Panc1 (cell line): Measurements from ENCODE around the gene LILRB2. TPM values are rescaled to one million over a fixed set of nuclear protein-coding genes. Genes with fewer than 3 reads are reported as not detected.
"Not testable (repeated sequence)": the region's sequence is repeated elsewhere in the genome, so short reads cannot be mapped to it uniquely, and the experiment has no call there.

ENCODE experiments used
- ATAC-seq: fragments of 200-7000 bp; cut with Tn5 transposase; 2 replicates; pipeline ENCODE4 v1.9.1; 2020; ENCODE audit warnings: mild to moderate bottlenecking, moderate library complexity
- BruUV-seq: library from RNA; stranded (reverse); fragments of 400-500 nt; replicated peaks from 2 replicates; lab custom pipeline; 2021; lab: Mats Ljungman, UMichigan
- CTCF ChIA-PET: fragments of 300-600 bp; sonication (Branson Sonifier 250); formaldehyde crosslinking; loops from one replicate; lab custom pipeline; 2022; ENCODE audit warnings: antibody characterized with exemption; lab: Charles Lee
- POLR2A ChIA-PET: fragments of 300-600 bp; sonication (Branson Sonifier 250); formaldehyde crosslinking; loops from one replicate; lab custom pipeline; 2022; ENCODE audit warnings: antibody characterized with exemption; lab: Charles Lee
- DNase-seq: peaks from one replicate; pipeline ENCODE4 v3.0.0-alpha.2; 2010; ENCODE audit warnings: low read depth, low spot score
- H3K27ac ChIP-seq: 2 replicates; pipeline ENCODE4 v1.5.1; 2011; ENCODE audit warnings: mild to moderate bottlenecking, low read length, inconsistent platforms
- H3K27me3 ChIP-seq: fragments of 200-500 bp; sonication (Bioruptor generic); 2 replicates; pipeline ENCODE4 v1.6.0; 2014; ENCODE audit warnings: low read length, inconsistent platforms; ENCODE audit not compliant: control insufficient read depth, insufficient read depth
- H3K36me3 ChIP-seq: fragments of 200-500 bp; sonication (Bioruptor generic); 2 replicates; pipeline ENCODE4 v1.5.1; 2014; ENCODE audit warnings: inconsistent platforms, mild to moderate bottlenecking, low read length, moderate library complexity; ENCODE audit not compliant: control insufficient read depth, insufficient read depth
- H3K4me1 ChIP-seq: 2 replicates; pipeline ENCODE4 v1.5.1; 2011; ENCODE audit warnings: inconsistent platforms, mild to moderate bottlenecking, low read length, moderate library complexity; ENCODE audit not compliant: control insufficient read depth, insufficient read depth
- H3K4me3 ChIP-seq, 2 experiments: 2 replicates each; pipeline ENCODE4 v1.5.1; 2011 to 2012; ENCODE audit warnings: low read depth in 2 of 2, low read length in 2 of 2, mild to moderate bottlenecking in 2 of 2, inconsistent platforms in 1 of 2, moderate library complexity in 1 of 2
- H3K9me3 ChIP-seq: fragments of 200-500 bp; sonication (Bioruptor generic); 2 replicates; pipeline ENCODE4 v1.5.1; 2014; ENCODE audit warnings: low read depth, mild to moderate bottlenecking, inconsistent platforms, low read length, moderate library complexity; ENCODE audit not compliant: control insufficient read depth, insufficient read depth
- CTCF ChIP-seq: fragments of 450-650 bp; IDR thresholded peaks from 2 replicates; pipeline ENCODE4 v1.5.1; 2017; ENCODE audit warnings: mild to moderate bottlenecking
- POLR2AphosphoS5 ChIP-seq: IDR thresholded peaks from 2 replicates; pipeline ENCODE4 v1.6.1; 2012; ENCODE audit warnings: mild to moderate bottlenecking, low read depth, low read length, moderate library complexity
- SIN3A ChIP-seq: IDR thresholded peaks from 2 replicates; pipeline ENCODE4 v1.6.1; 2012; ENCODE audit warnings: low read depth, mild to moderate bottlenecking, low read length, moderate library complexity, borderline replicate concordance; ENCODE audit not compliant: insufficient read depth
- TCF7L2 ChIP-seq: IDR thresholded peaks from 2 replicates; pipeline ENCODE4 v1.6.1; 2011; ENCODE audit warnings: mild to moderate bottlenecking, low read depth, low read length, inconsistent platforms
- in situ Hi-C: cut with HindIII; loops from 2 replicates; pipeline ENCODE4 v1.10.0; 2016; ENCODE audit warnings: low sequenced_read_pairs, low pct_unique_long_range_greater_than_20kb
- intact Hi-C: fragments of 100-400 bp; cut with micrococcal nuclease; formaldehyde crosslinking; loops from one replicate; pipeline ENCODE4 v1.10.0; 2022; ENCODE audit not compliant: unreplicated experiment
- microRNA-seq: library from miRNA; unstranded; fragments of <30 nt; microRNA quantifications from one replicate; pipeline ENCODE4 v1.1.0, GENCODE V29; 2020; ENCODE audit not compliant: unreplicated experiment
- total RNA-seq: library from RNA; stranded (reverse); gene quantifications from one replicate; pipeline ENCODE4 v1.2.1, GENCODE V29; 2021; ENCODE audit not compliant: unreplicated experiment
- TF ChIP-seq, protein P1 (sequence below), 2 experiments: IDR thresholded peaks; 2 replicates each; pipeline ENCODE4 v1.6.1; 2011 to 2012; ENCODE audit warnings: low read depth in 2 of 2, control low read depth in 1 of 2, low read length in 1 of 2, mild to moderate bottlenecking in 1 of 2, moderate library complexity in 1 of 2; ENCODE audit not compliant: insufficient read depth in 1 of 2

Gene LILRB2
- total RNA-seq, 1 experiment from 2014 or later: not detected

DNA sequence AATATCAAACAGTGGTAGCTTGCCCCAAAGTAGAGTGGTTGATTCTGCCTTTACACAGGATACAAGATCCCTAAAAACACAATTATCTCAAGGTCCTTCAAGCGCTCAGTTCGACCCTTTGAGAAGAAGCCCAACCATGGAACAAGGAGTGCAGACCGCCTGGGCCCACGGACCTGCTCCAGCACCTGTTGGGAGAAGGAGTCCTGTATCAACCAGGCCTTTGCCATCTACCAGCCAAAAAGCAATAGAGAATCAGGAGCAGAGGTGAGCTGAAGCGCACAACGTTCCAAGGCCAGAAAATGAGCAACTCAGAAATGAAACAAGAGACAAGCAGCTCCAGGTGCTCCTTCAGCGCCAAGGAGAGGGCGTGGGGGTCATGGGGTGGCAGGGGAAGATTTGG is 51.8 kb downstream of the LILRB2 start:
- Histone ChIP-seq H3K4me3 (no peak overlapping the region), H3K27ac (no peak overlapping the region), H3K36me3 (no peaks in the 10 kb centered on the region), H3K9me3 (no peaks in the 10 kb centered on the region), H3K4me1 (peaks cover 4% of the 10 kb centered on the region; the same call in 1 of the 2 replicates), H3K27me3 (no peaks in the 10 kb centered on the region)
- intact Hi-C loops (no loop called here), in situ Hi-C loops (no loop called here)
- no peak for DNase-seq
- TF ChIP-seq POLR2AphosphoS5 (no peak), CTCF (no peak), TCF7L2 (no peak), SIN3A (no peak)
- TF ChIP-seq, protein P1, sequence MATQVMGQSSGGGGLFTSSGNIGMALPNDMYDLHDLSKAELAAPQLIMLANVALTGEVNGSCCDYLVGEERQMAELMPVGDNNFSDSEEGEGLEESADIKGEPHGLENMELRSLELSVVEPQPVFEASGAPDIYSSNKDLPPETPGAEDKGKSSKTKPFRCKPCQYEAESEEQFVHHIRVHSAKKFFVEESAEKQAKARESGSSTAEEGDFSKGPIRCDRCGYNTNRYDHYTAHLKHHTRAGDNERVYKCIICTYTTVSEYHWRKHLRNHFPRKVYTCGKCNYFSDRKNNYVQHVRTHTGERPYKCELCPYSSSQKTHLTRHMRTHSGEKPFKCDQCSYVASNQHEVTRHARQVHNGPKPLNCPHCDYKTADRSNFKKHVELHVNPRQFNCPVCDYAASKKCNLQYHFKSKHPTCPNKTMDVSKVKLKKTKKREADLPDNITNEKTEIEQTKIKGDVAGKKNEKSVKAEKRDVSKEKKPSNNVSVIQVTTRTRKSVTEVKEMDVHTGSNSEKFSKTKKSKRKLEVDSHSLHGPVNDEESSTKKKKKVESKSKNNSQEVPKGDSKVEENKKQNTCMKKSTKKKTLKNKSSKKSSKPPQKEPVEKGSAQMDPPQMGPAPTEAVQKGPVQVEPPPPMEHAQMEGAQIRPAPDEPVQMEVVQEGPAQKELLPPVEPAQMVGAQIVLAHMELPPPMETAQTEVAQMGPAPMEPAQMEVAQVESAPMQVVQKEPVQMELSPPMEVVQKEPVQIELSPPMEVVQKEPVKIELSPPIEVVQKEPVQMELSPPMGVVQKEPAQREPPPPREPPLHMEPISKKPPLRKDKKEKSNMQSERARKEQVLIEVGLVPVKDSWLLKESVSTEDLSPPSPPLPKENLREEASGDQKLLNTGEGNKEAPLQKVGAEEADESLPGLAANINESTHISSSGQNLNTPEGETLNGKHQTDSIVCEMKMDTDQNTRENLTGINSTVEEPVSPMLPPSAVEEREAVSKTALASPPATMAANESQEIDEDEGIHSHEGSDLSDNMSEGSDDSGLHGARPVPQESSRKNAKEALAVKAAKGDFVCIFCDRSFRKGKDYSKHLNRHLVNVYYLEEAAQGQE (IDR thresholded peaks at IDR 0.05; ENCODE audit: insufficient read depth in 1 of 2, low read depth in 2 of 2, low read length in 1 of 2): no peak
- CTCF ChIA-PET: interaction anchor here (0.6 kb wide), 1 partner anchor 23 kb away, joined by 7 read pairs; no protein-coding TSS in a partner anchor
- ATAC-seq: no peak
- POLR2A ChIA-PET: no interaction called here
- no TSS peak for BruUV-seq

GRCh38 chr19:54224619-54225018 is 56.3 kb downstream of the LILRB2 start:
- CTCF ChIA-PET, H3K36me3 ChIP-seq, BruUV-seq, intact Hi-C loops, H3K4me1 ChIP-seq, H3K4me3 ChIP-seq, POLR2A ChIA-PET, H3K27me3 ChIP-seq, H3K27ac ChIP-seq, ATAC-seq, DNase-seq, in situ Hi-C loops, H3K9me3 ChIP-seq: not testable (repeated sequence)

DNA sequence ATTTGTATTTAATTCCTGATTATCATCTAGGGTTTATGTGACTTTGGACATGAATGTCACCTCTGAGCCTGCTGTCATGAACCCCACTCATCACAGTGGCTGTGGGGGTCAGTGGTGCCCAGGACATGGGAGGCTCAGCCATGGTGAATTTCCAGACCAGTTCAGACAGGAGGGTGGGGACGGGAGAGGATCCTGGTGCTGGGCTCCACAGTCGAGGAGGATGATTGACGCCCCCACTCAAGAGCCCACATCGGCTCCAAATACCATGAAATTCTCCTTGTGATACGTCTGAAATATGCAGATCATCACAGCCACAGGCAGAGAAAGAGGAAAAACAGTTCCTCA is 57.0 kb downstream of the LILRB2 start:
- CTCF ChIA-PET, POLR2A ChIA-PET, ATAC-seq, H3K4me3 ChIP-seq, H3K27me3 ChIP-seq, in situ Hi-C loops, BruUV-seq, H3K9me3 ChIP-seq, H3K27ac ChIP-seq, H3K4me1 ChIP-seq, DNase-seq, H3K36me3 ChIP-seq: not testable (repeated sequence)
- intact Hi-C loops: loop anchor here (2.0 kb wide), 1 partner anchor 21 kb away; no protein-coding TSS in a partner anchor

Small RNA genes lying within 50 kb of the gene (microRNA-seq; reads per million reads assigned to microRNA genes)
- not detected for gene MIR4752

Other genes starting within 250 kb of the LILRB2 start
- 1.5 TPM for gene VSTM1, start 217.2 kb downstream of the LILRB2 start, total RNA-seq
- gene TARM1, start 199.7 kb downstream of the LILRB2 start, total RNA-seq: not detected
- 6.8 TPM for gene OSCAR, start 180.3 kb downstream of the LILRB2 start, total RNA-seq
- gene NDUFA3, start 178.3 kb downstream of the LILRB2 start, total RNA-seq: 211 TPM
- 45.4 TPM for gene TFPT, start 165.5 kb downstream of the LILRB2 start, total RNA-seq
- 117 TPM for gene PRPF31, start 165.4 kb downstream of the LILRB2 start, total RNA-seq
- 111 TPM for gene CNOT3, start 143.3 kb downstream of the LILRB2 start, total RNA-seq
- gene LENG1, start 121.4 kb downstream of the LILRB2 start, total RNA-seq: 11.2 TPM
- gene TMC4, start 108.0 kb downstream of the LILRB2 start, total RNA-seq: 5.1 TPM
- gene MBOAT7, start 91.5 kb downstream of the LILRB2 start, total RNA-seq: 264 TPM
- gene TSEN34, start 89.8 kb downstream of the LILRB2 start, total RNA-seq: 194 TPM
- gene RPS9, start 80.3 kb downstream of the LILRB2 start, total RNA-seq: 823 TPM
- gene LILRB3, start 58.1 kb downstream of the LILRB2 start, total RNA-seq: 0.18 TPM
- gene LILRA6, start 38.3 kb downstream of the LILRB2 start, total RNA-seq: 0.08 TPM
- 0.05 TPM for gene LILRB5, start 23.8 kb downstream of the LILRB2 start, total RNA-seq
- gene LILRA5, start 32.1 kb upstream of the LILRB2 start, total RNA-seq: not detected
- not detected for gene LILRA4, start 58.1 kb upstream of the LILRB2 start, total RNA-seq
- 0.05 TPM for gene LAIR1, start 83.8 kb upstream of the LILRB2 start, total RNA-seq
- gene TTYH1, start 134.4 kb upstream of the LILRB2 start, total RNA-seq: 0.62 TPM
- 268 TPM for gene LENG8, start 168.1 kb upstream of the LILRB2 start, total RNA-seq
- 5.1 TPM for gene LENG9, start 182.7 kb upstream of the LILRB2 start, total RNA-seq
- gene CDC42EP5, start 192.2 kb upstream of the LILRB2 start, total RNA-seq: 7.1 TPM
- not detected for gene LAIR2, start 221.7 kb upstream of the LILRB2 start, total RNA-seq